Placental epithelial cell (primary cell): ENCODE data around the gene TMEM127. TPM values are rescaled to one million over a fixed set of nuclear protein-coding genes. Genes with fewer than 3 reads are reported as not detected.

Experiments used
- total RNA-seq: library from RNA; depleted of rRNA; stranded (reverse); fragments of >200 nt; gene quantifications from 2 replicates; pipeline ENCODE4 v1.2.3, GENCODE V29; 2012

The TMEM127 gene, protein sequence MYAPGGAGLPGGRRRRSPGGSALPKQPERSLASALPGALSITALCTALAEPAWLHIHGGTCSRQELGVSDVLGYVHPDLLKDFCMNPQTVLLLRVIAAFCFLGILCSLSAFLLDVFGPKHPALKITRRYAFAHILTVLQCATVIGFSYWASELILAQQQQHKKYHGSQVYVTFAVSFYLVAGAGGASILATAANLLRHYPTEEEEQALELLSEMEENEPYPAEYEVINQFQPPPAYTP
- 21.2 and 37.4 TPM in 2 replicates for total RNA-seq

GRCh38 chr2:96265840-96266679, at the start of gene TMEM127, which contains the start of gene CIAO1:
Gene TMEM127, minus strand, starts transcription at chr2:96265997. Its CDS starts 616 bp downstream, at chr2:96265381.
Gene CIAO1, plus strand, starts transcription at chr2:96266225. Its CDS starts 126 bp downstream, at chr2:96266351.

DNA sequence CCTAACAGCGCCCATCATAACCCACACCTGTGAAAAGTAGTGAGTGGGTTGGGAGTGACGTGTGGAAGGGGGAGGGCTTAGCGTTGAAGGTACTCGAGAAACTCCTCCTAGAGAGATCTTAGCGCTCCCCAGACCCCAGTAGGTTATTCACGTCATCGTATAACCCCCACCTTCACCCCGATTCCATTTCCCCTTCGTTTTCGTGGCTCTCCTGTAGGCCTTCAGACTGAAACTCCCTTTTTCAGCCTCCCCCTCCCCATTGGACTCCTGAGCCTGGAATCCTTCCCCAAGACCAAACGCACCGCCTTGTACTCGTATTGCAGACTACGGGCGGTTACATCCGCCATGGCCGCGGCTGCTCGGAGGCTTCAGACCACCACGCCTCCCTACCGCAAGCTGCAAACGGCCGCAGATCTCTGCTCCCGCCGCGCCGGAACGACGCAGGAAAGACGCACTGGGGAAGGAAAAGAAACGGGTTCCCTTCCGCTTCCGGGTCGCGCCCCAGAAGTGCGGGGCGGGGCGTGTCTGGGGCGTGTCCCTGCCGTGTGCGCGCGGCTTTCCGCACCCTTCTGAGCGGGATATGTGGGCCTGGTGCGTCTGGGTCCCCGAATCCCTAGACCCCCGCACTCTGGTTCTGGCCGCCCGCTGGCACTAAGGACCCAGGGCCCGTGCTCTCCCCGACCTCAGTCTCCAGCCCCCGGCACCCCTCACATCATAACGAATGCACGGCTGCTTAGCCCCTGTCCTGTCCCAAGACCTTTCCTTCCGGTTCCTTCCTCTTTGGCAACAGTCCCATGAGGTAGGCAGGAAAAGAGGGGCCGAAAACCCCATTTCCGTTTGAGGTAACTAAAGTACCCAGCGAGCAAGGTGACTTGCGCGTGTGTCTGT, 39.5 kb upstream of the TMEM127 start, which contains the start of gene SNRNP200:
TSS of gene SNRNP200 (minus strand) at position 456 of the 888 bp plus-strand sequence. CDS start at position 347, 109 bp downstream.

GRCh38 chr2:96208143-96209010, 57.4 kb downstream of the TMEM127 start, which contains the start of gene STARD7:
Gene STARD7, minus strand, starts transcription at chr2:96208827. Its CDS starts 393 bp downstream, at chr2:96208434.

Other genes with a start within 250 kb of the TMEM127 start
- 1.2 and 14.2 TPM in 2 replicates for gene GPAT2, start 231.1 kb downstream of the TMEM127 start, total RNA-seq
- 0.22 and 0.39 TPM in 2 replicates for gene ADRA2B, start 149.4 kb downstream of the TMEM127 start, total RNA-seq
- gene ASTL, start 127.5 kb downstream of the TMEM127 start, total RNA-seq = not detected in 2 replicates
- 1.6 and 2.5 TPM in 2 replicates for gene DUSP2, start 120.6 kb downstream of the TMEM127 start, total RNA-seq
- gene STARD7, start 57.2 kb downstream of the TMEM127 start, total RNA-seq = 92.3 and 110 TPM in 2 replicates
- 78.5 and 91.3 TPM in 2 replicates for gene CIAO1, start 228 bp upstream of the TMEM127 start, total RNA-seq
- 51.0 and 67.0 TPM in 2 replicates for gene SNRNP200, start 39.5 kb upstream of the TMEM127 start, total RNA-seq
- 3.0 and 4.3 TPM in 2 replicates for gene ITPRIPL1, start 59.3 kb upstream of the TMEM127 start, total RNA-seq
- gene NCAPH, start 69.8 kb upstream of the TMEM127 start, total RNA-seq = 2.0 and 5.7 TPM in 2 replicates
- gene NEURL3, start 239.4 kb upstream of the TMEM127 start, total RNA-seq = not detected in 2 replicates